Activated CD8-positive, alpha-beta memory T cell treated with anti-CD3 and anti-CD28 coated beads for 24 hours (primary cell): ENCODE results near the gene SPATA31D1.

Experiments used
- DNase-seq: peaks from one replicate; pipeline ENCODE4 v3.0.0-alpha.2; 2020

Gene SPATA31D1

DNA sequence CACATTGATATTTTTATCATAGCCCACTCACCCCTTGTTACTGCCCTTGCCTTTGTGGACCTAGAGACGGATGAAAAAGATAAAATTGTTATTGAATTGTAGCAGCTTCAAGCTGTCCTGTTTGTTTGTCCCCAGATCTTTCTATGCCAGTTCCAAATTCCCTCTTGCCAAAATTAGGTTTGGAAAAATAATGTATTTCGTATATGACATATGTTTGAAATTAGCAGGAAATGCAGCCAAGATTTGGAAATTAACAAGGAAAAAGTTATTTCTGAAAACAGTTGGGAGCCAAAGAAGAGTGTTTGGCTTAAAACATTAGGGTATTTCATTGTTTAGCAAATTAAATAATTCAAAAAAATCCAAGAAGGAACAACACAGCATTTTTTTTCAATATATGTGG, 33.5 kb downstream of the SPATA31D1 start:
- DNase-seq = no peak

DNA sequence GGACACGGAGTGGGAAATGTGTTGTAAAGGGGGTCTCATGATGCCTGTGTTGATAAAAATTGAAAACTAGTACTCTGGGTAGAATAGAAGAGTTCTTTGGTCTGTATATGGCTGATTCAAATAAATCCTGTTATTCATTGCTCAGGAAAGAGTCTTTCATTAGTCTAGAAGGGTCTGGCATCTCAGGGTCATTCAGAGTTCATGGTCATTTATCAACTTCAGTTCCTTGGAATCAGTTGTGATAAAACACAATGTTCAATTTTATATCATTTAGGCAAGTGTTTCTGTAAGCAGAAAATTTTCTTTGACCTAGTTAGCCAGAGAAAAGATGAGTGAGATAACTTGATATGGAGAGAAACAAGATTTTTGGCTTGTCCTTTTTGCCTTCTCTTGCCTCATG, 36.3 kb downstream of the SPATA31D1 start:
- no peak for DNase-seq

DNA sequence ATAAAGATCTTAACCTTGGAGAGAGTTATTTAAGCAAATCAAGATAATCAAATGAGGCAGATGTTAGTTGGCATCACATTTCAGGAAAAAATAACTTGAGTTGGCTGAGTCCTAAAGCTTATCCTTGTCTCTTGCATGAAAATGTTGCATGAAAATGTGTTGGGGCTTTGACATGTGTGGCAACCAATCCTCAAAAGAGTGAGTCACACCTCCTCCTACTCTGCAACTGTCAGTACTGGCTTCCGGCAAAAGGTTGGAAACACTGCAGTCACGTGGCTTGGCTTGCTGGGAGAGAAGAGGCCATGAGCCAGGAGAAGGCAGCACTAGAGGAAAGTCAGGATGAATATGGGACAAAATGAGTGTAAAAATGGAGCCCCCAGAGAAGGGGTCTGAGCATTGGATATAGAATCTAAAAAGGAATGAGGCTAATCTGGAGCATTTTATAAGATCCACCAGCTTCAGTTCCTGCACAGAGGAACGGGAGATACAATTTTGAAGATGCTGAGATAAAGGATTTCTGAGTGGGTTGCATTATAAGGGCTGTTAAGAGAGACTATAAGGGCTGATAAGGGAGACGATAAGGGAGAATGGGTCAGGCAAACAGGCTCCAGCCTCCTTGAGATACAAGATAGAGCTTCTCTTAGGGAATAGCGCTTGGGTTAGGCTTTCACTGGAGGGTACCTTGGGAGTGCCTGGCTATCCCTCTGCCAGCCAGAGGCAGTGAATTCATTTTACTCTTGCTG, 43.1 kb downstream of the SPATA31D1 start:
- no peak for DNase-seq

- no peak for DNase-seq
Measured at GRCh38 chr9:82034956-82035731, 46.6 kb downstream of the SPATA31D1 start.

GRCh38 chr9:82036086-82036485, 47.5 kb downstream of the SPATA31D1 start:
- no peak for DNase-seq

- DNase-seq = no peak
Measured at GRCh38 chr9:82037126-82037525, 48.6 kb downstream of the SPATA31D1 start.

DNA sequence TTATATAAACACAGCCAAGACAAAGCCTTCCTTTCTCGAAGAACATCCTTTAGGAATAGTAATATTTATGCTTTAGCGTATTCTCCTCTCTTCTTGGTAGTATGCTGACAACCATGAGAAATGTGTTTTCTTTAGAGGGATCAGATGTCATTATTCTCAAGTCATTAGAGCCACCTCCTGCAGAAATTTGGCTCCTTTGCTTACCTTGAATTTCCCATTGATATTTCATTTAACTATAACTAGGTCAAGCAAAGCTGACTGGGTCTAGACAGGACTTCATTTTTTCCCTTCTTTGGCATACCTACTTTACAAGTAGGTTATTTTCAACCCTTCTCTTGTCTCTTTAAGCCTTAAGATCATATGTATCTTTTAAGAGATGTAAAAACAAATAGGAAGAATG, 50.3 kb downstream of the SPATA31D1 start:
- DNase-seq = no peak
